RWPE1 (cell line): ENCODE measurements around the gene DDI2.

Experiments
- CTCF ChIA-PET: fragments of 350-600 bp; sonication (Branson Sonifier 250); formaldehyde crosslinking; extraction: SDS; loops from one replicate; lab custom pipeline; 2021; lab: Yijun Ruan, JAX
- POLR2A ChIA-PET: fragments of 400-600 bp; formaldehyde crosslinking; extraction: SDS; loops from one replicate; lab custom pipeline; 2020; ENCODE audit warnings: antibody characterized with exemption; ENCODE audit not compliant: low non-redundant PET; lab: Yijun Ruan, JAX
- DNase-seq: peaks from one replicate; pipeline ENCODE4 v3.0.0; 2012; ENCODE audit warnings: low spot score
- H3K27ac ChIP-seq: fragments of 450-650 bp; 2 replicates; pipeline ENCODE4 v1.5.1; 2017
- CTCF ChIP-seq: fragments of 450-650 bp; conservative IDR thresholded peaks from 2 replicates; pipeline ENCODE4 v1.5.1; 2017; ENCODE audit warnings: low read depth, mild to moderate bottlenecking

Gene DDI2

GRCh38 chr1:15654091-15654690 lies 36.9 kb downstream of the DDI2 start:
- CTCF ChIA-PET = interaction anchor here (0.9 kb wide), 1 partner anchor 36 kb away, joined by 5 read pairs; no protein-coding TSS in a partner anchor
- TF ChIP-seq CTCF = no peak
- POLR2A ChIA-PET = no interaction called here
- H3K27ac ChIP-seq = no peak overlapping the region
- no peak for DNase-seq

- TF ChIP-seq CTCF = no peak
- no peak overlapping the region for H3K27ac ChIP-seq
- DNase-seq = no peak
- CTCF ChIA-PET = no interaction called here
- POLR2A ChIA-PET = no interaction called here
Observed at GRCh38 chr1:15656464-15656863, 39.2 kb downstream of the DDI2 start.

DNA sequence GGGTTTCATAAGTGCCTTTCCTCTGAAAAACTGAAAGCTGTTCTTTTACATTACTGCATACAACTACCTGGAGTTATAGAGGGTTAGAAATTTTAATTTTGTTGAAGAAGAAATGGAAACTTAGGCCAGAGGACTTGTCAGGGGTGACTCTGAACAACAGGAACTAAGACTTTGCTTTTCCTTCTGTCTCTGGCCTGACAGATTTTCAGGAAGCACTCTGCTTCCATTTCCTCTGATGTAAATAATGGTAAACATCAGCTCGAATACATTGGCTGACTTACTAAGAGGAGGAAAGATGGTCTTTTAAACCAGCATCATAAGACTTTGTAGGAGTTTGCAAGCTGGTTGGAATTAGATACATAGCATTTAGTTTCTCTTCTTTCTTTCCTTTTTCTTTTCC lies 39.8 kb downstream of the DDI2 start:
- POLR2A ChIA-PET = no interaction called here
- no peak overlapping the region for H3K27ac ChIP-seq
- CTCF ChIA-PET = no interaction called here
- no peak for DNase-seq
- TF ChIP-seq CTCF = no peak

- no peak for TF ChIP-seq CTCF
- no peak overlapping the region for H3K27ac ChIP-seq
- ChIA-PET CTCF (no interaction called here), POLR2A (no interaction called here)
- DNase-seq = no peak
Observed at GRCh38 chr1:15660151-15660550, 42.9 kb downstream of the DDI2 start.

GRCh38 chr1:15662477-15662876 lies 45.2 kb downstream of the DDI2 start:
- no peak for DNase-seq
- no peak overlapping the region for H3K27ac ChIP-seq
- TF ChIP-seq CTCF = no peak
- ChIA-PET POLR2A (no interaction called here), CTCF (no interaction called here)

- no peak for TF ChIP-seq CTCF
- CTCF ChIA-PET = interaction anchor here (0.6 kb wide), 1 partner anchor 73 kb away, joined by 4 read pairs; no protein-coding TSS in a partner anchor
- no peak overlapping the region for H3K27ac ChIP-seq
- POLR2A ChIA-PET = interaction anchor here (0.5 kb wide), 1 partner anchor 74 kb away, joined by 3 read pairs; no protein-coding TSS in a partner anchor
- no peak for DNase-seq
Observed at GRCh38 chr1:15663925-15664324, 46.7 kb downstream of the DDI2 start.

DNA sequence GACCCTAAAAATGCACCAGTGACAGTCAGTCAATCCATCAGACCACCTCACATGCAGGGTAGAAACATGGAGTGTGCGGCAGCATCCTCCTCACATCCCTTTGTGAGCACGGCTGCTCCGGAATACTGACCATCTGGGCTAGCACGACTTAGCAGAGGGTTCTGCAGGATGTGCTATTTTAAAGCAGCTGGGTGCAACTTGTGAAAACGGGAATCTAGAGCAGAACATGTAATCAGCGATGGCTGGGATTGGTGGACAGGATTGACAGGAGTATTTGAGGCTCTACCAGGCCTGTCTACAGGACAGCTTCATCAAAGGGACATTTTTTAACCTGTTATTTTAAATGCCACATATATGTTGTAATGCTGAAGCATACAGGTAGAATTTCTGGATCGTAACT lies 50.1 kb downstream of the DDI2 start:
- no peak for DNase-seq
- CTCF ChIA-PET = no interaction called here
- POLR2A ChIA-PET = no interaction called here
- no peak overlapping the region for H3K27ac ChIP-seq
- no peak for TF ChIP-seq CTCF
